COLO829 (cell line): ENCODE data around the gene ZFPM1.
"Not testable (repeated sequence)": the region's sequence is repeated elsewhere in the genome, so short reads cannot be mapped to it uniquely, and the experiment has no call there.

Experiments used
- DNase-seq: peaks from one replicate; pipeline ENCODE4 v3.0.0; 2012; ENCODE audit warnings: low spot score

The ZFPM1 gene

GRCh38 chr16:88514526-88515232, 61.6 kb downstream of the ZFPM1 start:
- DNase-seq = no peak

GRCh38 chr16:88515371-88515770, 62.3 kb downstream of the ZFPM1 start:
- no peak for DNase-seq

DNA sequence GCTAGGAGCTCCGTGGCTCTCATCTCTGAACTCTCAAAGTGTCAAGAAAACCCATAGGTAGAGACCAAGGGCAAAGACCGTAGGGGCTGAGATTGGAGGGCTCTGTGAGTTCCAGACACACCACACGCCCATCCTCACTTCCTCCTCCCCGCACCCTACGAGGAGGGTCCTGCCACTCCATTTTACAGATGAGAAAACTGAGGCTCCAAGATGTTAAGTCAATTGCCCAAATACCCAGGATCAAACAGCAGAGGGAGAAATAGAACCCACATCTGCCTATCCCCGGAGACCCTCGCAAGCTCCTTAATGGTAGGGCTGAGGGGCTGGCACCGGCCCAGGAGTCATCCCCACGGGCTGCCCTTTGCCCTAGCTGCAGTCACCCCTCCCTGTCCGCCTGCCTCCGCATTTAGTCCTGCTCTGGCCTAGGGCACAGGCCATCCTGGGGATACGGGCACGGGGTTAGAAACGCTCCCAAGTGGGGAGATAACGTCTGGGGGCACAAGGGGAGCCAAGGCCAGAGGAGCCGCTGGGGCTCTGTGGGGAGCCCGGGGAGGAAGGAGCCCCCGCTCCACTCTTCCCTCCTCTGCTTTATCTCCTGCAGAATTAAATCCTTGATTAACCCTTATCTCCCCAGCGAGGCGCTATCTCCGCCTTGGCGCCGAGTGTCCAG, 63.0 kb downstream of the ZFPM1 start:
- no peak for DNase-seq

- DNase-seq = no peak
These were observed 63.6 kb downstream of the ZFPM1 start for GRCh38 chr16:88516601-88517061.

DNA sequence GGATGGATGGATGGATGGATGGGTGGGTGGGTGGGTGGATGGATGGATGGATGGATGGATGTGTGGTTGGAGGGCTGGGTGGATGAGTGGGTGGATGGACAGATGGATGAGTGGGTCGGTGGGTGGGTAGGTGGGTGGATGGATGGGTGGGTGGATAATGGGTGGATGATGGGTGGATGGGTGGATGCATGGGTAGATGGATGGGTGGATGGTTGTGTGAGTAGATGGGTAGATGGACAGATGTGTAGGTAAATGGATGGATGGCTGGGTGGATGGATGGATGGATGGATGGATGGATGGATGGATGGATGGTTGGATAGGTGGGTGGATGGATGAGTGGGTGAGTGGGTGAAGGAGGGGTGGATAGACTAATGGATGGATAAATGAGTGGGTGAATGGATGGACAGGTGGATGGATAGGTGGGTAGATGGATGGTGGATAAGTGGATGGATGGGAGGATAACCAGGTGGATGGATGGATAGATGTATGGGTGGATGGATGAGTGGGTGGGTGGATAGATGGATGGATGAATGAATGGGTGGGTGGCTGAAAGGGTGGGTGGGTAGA, 64.2 kb downstream of the ZFPM1 start:
- DNase-seq = not testable (repeated sequence)

- DNase-seq = not testable (repeated sequence)
These were observed 65.5 kb downstream of the ZFPM1 start for GRCh38 chr16:88518411-88519111.

DNA sequence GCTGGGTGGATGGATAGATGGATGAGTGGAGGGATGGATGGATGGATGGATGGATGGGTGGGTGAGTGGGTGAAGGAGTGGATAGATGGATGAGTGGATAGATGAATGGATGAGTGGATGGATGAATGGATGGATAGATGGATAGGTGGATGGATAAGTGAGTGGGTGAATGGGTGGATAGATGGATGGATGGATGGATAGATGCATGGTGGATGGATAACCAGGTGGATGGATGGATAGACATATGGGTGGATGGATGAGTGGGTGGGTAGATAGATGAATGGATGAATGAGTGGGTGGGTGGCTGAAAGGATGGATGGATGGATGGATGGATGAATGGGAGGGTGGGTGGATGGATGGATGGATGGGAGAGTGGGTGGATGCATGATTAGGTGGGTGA, 66.2 kb downstream of the ZFPM1 start:
- DNase-seq = no peak

GRCh38 chr16:88519938-88520653, 67.0 kb downstream of the ZFPM1 start:
- no peak for DNase-seq

DNA sequence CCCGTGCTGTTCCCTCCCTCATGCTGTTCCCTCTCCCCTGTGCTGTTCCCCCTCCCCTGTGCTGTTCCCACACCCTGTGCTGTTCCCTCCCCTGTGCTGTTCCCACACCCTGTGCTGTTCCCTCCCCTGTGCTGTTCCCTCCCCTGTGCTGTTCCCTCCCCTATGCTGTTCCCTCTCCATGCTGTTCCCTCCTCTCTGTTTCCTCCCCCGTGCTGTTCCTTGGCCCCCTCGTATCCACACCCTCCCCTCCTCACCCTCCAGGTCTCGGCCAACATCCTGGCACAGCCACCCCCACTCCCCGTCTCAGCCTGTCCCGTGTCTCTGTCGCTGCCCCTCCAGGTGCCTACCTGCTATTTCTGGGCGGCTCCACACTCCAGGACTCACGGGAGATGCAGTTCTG, 68.6 kb downstream of the ZFPM1 start:
- no peak for DNase-seq

DNA sequence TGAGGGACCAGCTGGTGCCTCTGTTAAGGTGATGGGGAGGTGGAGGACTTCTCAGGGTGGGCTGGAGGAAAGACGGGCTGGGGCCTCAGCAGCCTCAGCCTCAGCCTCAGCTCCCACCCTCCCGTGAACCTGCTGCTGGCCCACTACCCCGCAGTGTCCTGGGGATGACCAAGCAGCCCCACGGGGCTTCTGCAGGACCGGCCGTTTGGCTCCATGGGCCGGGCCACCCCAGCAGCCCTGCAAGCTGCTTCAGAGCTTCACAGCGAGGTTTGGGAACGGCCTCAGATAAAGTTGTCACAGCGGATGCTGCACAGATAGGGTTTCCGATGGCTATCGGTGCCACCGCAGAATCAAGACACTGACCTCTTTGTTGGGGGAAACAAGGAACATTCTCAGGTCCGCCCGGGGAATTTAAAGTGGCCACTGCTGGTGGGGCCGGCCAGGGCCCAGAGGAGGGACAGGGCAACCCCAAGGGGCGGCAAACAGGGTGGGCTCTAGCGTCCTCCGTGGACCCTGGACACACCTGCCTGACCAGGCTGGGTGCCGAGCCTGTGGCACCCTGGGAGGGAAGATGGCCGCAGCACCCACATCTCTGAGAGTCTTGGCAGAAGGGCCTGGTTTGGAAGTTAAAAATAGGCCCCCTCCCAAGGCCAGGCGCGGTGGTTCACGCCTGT, 69.3 kb downstream of the ZFPM1 start:
- DNase-seq = peak; percentile 18

DNA sequence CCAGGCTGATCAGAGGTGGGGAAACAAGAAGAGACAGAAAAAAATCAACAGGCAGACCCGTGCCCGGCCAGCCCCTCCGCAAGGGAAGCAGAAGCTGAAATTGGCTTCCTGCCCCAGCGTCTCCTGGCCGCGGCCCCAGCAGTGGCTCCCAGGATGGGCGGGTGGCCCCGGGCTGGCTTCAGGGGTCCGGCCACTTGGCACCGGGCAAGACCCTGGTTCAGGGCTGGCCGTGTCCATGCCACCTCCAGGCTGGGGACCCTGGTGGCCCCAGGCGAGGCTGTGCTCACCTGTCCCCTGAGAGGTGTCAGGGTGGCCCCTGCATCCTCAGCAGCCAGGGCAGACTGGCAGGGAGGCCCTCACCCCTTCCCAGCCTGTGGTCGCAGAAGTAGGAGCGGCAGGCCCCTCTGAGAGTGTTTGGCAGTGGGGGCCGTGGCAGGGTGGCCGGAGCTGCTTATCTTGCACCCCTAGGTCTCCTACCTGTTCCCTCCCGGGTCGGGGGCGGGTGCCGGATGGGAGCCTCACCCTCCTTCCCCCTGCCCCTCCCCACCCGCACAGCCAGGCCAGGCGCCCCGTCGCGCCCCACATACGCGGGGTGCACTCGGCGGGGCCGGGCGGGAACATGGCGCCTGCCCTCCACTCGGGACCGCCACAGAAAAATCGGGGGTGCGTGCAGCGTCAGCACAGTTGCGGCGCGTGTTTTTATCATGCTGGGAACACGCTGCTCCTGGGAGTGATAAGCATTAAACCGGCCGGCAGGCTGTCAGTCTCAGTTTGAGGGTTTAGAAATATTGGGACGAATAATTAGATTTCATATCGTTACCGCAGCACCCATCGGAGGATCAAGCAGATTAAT, 70.5 kb downstream of the ZFPM1 start:
- DNase-seq = no peak

- no peak for DNase-seq
These were observed 71.3 kb downstream of the ZFPM1 start for GRCh38 chr16:88524274-88524972.

GRCh38 chr16:88524973-88525662, 72.0 kb downstream of the ZFPM1 start:
- no peak for DNase-seq

GRCh38 chr16:88525663-88525990, 72.5 kb downstream of the ZFPM1 start:
- DNase-seq = no peak

- no peak for DNase-seq
These were observed 73.2 kb downstream of the ZFPM1 start for GRCh38 chr16:88526008-88526905.

GRCh38 chr16:88526906-88527185, 73.8 kb downstream of the ZFPM1 start:
- DNase-seq = no peak

DNA sequence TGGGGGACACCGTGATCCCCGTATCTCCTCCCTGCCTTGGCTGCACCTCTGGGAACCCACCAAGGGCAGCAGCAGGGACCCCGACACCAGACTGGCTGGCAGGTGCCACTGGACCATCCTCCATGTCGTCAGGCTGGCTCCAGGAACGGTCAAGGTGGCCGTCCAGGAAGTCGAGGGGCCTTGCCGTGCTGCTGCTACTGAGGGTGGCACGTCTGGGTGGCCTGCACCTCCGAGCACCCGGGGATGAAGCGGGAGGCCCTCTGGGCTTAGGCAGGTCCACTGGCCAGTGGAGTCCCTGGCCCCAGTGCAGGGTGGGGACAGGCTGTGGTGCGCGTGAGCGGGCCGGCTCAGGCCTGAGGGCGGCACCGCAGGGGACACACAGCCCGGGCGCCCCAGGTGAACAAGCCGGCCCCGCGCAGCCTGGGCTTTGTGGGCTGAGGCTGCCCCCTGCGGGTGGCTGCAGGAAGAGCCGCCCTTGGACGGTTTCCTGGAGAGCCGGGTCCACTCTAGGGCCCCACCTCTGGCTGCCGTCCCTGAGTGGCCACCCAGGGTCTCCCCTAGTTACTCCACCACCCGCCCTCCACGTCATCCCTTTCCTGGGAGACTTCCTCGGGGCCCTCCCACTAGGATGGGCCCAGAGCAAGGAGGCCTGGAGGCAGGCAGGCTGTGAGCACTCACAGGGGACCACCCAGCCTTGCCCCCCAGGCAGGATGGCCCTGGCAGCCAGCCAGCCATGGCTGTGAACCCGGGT, 74.3 kb downstream of the ZFPM1 start:
- DNase-seq = peak; percentile 10
